Motor neuron (in vitro differentiated cells): ENCODE results near the gene HAP1. TPM values are rescaled to one million over a fixed set of nuclear protein-coding genes. Genes with fewer than 3 reads are reported as not detected.

Experiments used
- ATAC-seq, 8 experiments: fragments of 200-7000 bp; cut with Tn5 transposase; replicated peaks in 6 of 8; 2 replicates each; pipeline ENCODE4 v1.8.0; 2021; ENCODE audit warnings: mild to moderate bottlenecking in 8 of 8, moderate library complexity in 8 of 8
- H3K27ac ChIP-seq, 2 donors: fragments of 250-450 bp; sonication (Bioruptor Pico); 2 replicates each; pipeline ENCODE4 v1.9.0; 2021; ENCODE audit warnings: antibody characterized with exemption in 2 of 2, mild to moderate bottlenecking in 2 of 2, moderate library complexity in 1 of 2
- H3K4me1 ChIP-seq, 2 donors: fragments of 250-450 bp; sonication (Bioruptor Pico); replicated peaks in 1 of 2; 2 replicates each; pipeline ENCODE4 v1.6.1; 2021; ENCODE audit warnings: antibody characterized with exemption in 2 of 2, mild to moderate bottlenecking in 2 of 2, moderate library complexity in 1 of 2
- H3K4me3 ChIP-seq, 5 donors: fragments of 250-450 bp; sonication (Bioruptor Pico); 2 replicates each; pipeline ENCODE4 v1.9.0; 2021; ENCODE audit warnings: antibody characterized with exemption in 5 of 5, mild to moderate bottlenecking in 5 of 5, moderate library complexity in 4 of 5
- WGBS, 10 experiments: fragments of 450-650 bp; shearing (Covaris generic); methylation state at CpG; one replicate each; pipeline ENCODE4 v1.0.0; 2022; 5-methylcytosine and 5-hydroxymethylcytosine counted together
- in situ Hi-C, 9 experiments: fragments of 400-800 bp; cut with MboI; loops; one replicate each; pipeline ENCODE4 v1.15.0; 2021; ENCODE audit warnings: low sequenced_read_pairs in 9 of 9, low pct_unique_long_range_greater_than_20kb in 2 of 9; ENCODE audit not compliant: unreplicated experiment in 9 of 9
- total RNA-seq, 8 experiments: library from RNA; unstranded; fragments of 300-600 nt; gene quantifications; 2 replicates each; pipeline versions ENCODE4 v1.2.3 to v1.2.4, GENCODE V29; 2022

HAP1 gene
- total RNA-seq, 8 experiments from 2014 or later = 0.41 to 12.8 (median 2.1) TPM

- no peak for ATAC-seq
- WGBS, 10 experiments = 50 to 92% (median 71%) methylated on average over 1 to 3 of the region's 3 CpGs; no CpG with 5 or more reads in 4 of the 10 experiments
- in situ Hi-C loops = no loop called here
- Histone ChIP-seq H3K27ac (no peak overlapping the region), H3K4me1 (no peaks in the 10 kb centered on the region), H3K4me3 (no peak overlapping the region)
Measured at GRCh38 chr17:41751288-41751687, 16.8 kb upstream of the HAP1 start.

GRCh38 chr17:41750862-41751261 is 16.4 kb upstream of the HAP1 start:
- Histone ChIP-seq H3K4me1 (no peaks in the 10 kb centered on the region), H3K27ac (no peak overlapping the region), H3K4me3 (no peak overlapping the region)
- 17 to 100% (median 70%) methylated on average over 1 to 4 of the region's 4 CpGs; no CpG with 5 or more reads in 3 of the 10 experiments for WGBS, 10 experiments
- ATAC-seq = no peak
- in situ Hi-C loops = no loop called here

GRCh38 chr17:41748275-41748674 is 13.8 kb upstream of the HAP1 start:
- no peak overlapping the region for H3K27ac ChIP-seq
- in situ Hi-C loops = loop anchor here in 3 of 9 experiments (25.0 kb wide), 2 partner anchors 89 to 364 kb away; partner anchors contain the start of genes DHX58 (in 2 of the 3), HSPB9 (in 2 of the 3), KAT2A (in 2 of the 3) and KLHL10 (in 1 of the 3)
- H3K4me1 ChIP-seq = no peaks in the 10 kb centered on the region
- 60 to 97% (median 82%) methylated on average over 1 to 5 of the region's 6 CpGs; no CpG with 5 or more reads in 4 of the 10 experiments for WGBS, 10 experiments
- ATAC-seq = no peak
- no peak overlapping the region for H3K4me3 ChIP-seq

DNA sequence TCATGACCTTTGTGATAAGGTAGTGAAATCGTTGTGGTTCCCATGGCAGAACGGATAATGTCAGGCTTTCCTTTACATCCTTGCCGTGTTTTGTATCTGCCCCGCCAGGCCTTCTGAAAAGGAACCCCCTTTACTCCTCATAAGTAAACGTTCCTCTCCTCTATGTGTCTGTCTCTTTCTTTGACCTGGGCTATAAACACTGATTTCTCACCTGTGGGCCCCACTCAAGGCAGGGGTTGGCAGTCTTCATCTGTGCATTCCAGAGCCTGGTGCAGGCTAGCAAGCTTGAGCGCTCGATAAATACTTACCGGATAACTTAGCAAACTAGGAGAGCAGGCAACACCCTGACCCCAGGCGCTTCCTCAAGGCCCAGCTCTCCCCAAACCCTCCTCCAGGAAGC is 7.3 kb upstream of the HAP1 start:
- no peak for ATAC-seq
- H3K4me1 ChIP-seq = peaks cover 3 to 4% of the 10 kb centered on the region in 2 donors
- 40 to 91% (median 75%) methylated on average over 2 to 7 of the region's 9 CpGs; no CpG with 5 or more reads in 1 of the 10 experiments for WGBS, 10 experiments
- in situ Hi-C loops = loop anchor here in 3 of 9 experiments (25.0 kb wide), 2 partner anchors 96 to 371 kb away; partner anchors contain the start of genes DHX58 (in 2 of the 3), HSPB9 (in 2 of the 3), KAT2A (in 2 of the 3) and KLHL10 (in 1 of the 3)
- H3K4me3 ChIP-seq = no peak overlapping the region
- H3K27ac ChIP-seq = no peak overlapping the region

- no peak overlapping the region for H3K4me3 ChIP-seq
- peaks cover 3 to 4% of the 10 kb centered on the region in 2 donors for H3K4me1 ChIP-seq
- in situ Hi-C loops = loop anchor here in 3 of 9 experiments (25.0 kb wide), 2 partner anchors 97 to 372 kb away; partner anchors contain the start of genes DHX58 (in 2 of the 3), HSPB9 (in 2 of the 3), KAT2A (in 2 of the 3) and KLHL10 (in 1 of the 3)
- no peak overlapping the region for H3K27ac ChIP-seq
- no peak for ATAC-seq
- 33 to 100% (median 100%) methylated on average over 1 to 3 of the region's 5 CpGs; no CpG with 5 or more reads in 3 of the 10 experiments for WGBS, 10 experiments
Measured at GRCh38 chr17:41740506-41740905, 6.1 kb upstream of the HAP1 start.

- no peak overlapping the region for H3K27ac ChIP-seq
- 8 to 80% (median 70%) methylated on average over 1 to 3 of the region's 9 CpGs; no CpG with 5 or more reads in 3 of the 10 experiments for WGBS, 10 experiments
- peak in 6 of 8 experiments; percentile 14 to 63 (median 31) for ATAC-seq
- H3K4me1 ChIP-seq = peaks cover 3 to 7% of the 10 kb centered on the region in 2 donors
- in situ Hi-C loops = loop anchor here in 6 of 9 experiments (5.0 to 25.0 kb wide), 5 partner anchors 55 to 372 kb away; partner anchors contain the start of genes DHX58 (in 2 of the 6), HSPB9 (in 2 of the 6), KAT2A (in 2 of the 6) and KLHL10 (in 1 of the 6)
- no peak overlapping the region for H3K4me3 ChIP-seq
Measured at GRCh38 chr17:41739661-41740352, 5.4 kb upstream of the HAP1 start.

GRCh38 chr17:41738801-41739112 is 4.3 kb upstream of the HAP1 start:
- in situ Hi-C loops = loop anchor here in 6 of 9 experiments (5.0 to 25.0 kb wide), 5 partner anchors 56 to 374 kb away; partner anchors contain the start of genes DHX58 (in 2 of the 6), HSPB9 (in 2 of the 6), KAT2A (in 2 of the 6) and KLHL10 (in 1 of the 6)
- ATAC-seq = no peak
- no CpG with 5 or more reads among the region's 5 CpGs for WGBS, 10 experiments
- Histone ChIP-seq H3K27ac (no peak overlapping the region), H3K4me3 (no peak overlapping the region), H3K4me1 (peaks cover 3 to 7% of the 10 kb centered on the region in 2 donors)

DNA sequence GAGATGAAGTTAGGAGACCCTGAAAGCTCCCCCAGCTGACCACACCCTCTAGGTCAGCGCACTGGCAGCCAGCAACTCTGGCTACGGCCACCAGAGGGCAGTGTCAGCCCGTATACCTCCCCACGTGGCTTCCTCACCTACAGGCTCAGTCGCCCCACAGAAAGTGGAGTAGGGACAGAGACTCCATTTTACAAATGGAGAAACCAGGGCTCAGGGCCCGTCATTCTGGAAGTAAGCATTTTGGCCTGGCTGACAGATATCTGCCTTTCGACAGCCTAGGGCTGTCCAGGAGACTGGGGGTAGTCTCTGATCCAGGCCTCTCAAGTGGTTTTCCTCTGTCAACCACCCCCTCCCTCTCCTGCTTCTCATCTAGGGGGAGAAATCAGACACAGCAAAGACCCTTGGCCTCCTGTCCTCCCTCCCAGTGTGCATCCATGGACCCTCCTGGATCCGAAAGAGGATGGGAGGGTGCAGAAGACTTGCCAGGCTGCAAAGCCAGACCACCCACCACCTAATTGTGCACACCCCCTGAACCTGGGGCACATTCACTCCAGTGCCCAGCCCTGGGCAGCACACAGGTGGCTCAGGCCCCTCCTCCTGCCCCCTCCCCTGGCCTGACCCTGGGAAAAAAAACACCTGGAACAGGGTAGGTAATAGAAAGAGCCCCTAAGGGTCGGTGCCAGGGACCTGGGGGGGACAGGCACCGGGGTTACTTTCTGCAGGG is 3.8 kb upstream of the HAP1 start:
- H3K27ac ChIP-seq = no peak overlapping the region

DNA sequence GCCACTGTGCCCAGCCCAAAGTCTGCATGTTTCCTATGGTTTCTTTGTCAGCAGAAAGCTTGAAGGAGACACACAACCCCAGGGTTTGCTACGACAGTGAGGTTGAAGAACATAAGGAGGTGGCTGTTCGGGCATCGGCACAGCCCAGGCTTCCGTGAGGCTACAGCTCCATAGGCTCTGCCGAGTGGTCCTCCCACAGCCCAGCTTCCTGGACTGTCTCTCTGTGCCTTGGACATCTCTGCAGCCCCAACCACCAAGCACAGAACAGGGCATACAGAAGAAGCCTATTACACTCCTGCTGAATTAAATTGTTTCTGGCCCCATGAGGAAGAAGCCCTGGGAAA is 3.2 kb upstream of the HAP1 start:
- Histone ChIP-seq H3K27ac (no peak overlapping the region), H3K4me3 (no peak overlapping the region), H3K4me1 (peaks cover 3 to 7% of the 10 kb centered on the region in 2 donors)
- 0 to 50% (median 25%) methylated on average over 1 to 4 of the region's 5 CpGs; no CpG with 5 or more reads in 6 of the 10 experiments for WGBS, 10 experiments
- peak in 5 of 8 experiments; percentile 0 to 8 (median 1) for ATAC-seq
- in situ Hi-C loops = loop anchor here in 6 of 9 experiments (5.0 to 25.0 kb wide), 5 partner anchors 57 to 375 kb away; partner anchors contain the start of genes DHX58 (in 2 of the 6), HSPB9 (in 2 of the 6), KAT2A (in 2 of the 6) and KLHL10 (in 1 of the 6)

More for the DNA sequence above, 3.8 kb upstream of the HAP1 start:
- 0 to 20% (median 7%) methylated on average over 1 to 6 of the region's 10 CpGs; no CpG with 5 or more reads in 4 of the 10 experiments for WGBS, 10 experiments
- in situ Hi-C loops = loop anchor here in 6 of 9 experiments (5.0 to 25.0 kb wide), 5 partner anchors 57 to 374 kb away; partner anchors contain the start of genes DHX58 (in 2 of the 6), HSPB9 (in 2 of the 6), KAT2A (in 2 of the 6) and KLHL10 (in 1 of the 6)
- Histone ChIP-seq H3K4me3 (peak overlapping the region in 1 of 5 donors; percentile 2), H3K4me1 (peaks cover 3 to 7% of the 10 kb centered on the region in 2 donors)
- ATAC-seq = peak; percentile 57 to 82 (median 68)

DNA sequence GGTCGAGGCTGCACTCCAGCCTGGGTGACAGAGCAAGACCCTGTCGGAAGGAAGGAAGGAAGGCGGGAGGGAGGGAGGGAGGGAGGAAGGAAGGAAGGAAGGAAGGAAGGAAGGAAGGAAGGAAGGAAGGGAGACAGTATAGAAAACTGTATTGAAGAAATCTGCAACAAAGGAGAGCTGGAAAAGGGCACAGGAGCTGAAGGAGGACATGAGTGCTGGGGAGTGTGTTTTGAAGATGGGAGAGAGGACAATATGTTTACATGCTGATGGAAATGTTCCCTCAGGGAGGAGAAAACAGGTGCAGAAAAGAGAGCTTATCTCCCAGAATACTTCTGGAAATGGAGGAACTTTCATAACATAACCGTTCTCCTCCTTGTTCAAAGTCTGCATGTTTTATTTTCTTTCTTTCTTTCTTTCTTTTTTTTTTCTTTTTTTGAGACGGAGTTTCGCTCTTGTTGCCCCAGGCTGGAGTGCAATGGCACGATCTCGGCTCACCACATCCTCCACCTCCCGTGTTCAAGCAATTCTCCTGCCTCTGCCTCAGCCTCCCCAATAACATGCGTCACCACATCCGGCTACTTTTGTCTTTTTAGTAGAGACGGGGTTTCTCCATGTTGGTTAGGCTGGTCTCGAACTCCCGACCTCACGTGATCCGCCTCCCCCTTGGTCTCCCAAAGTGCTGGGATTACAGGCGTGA is 2.7 kb upstream of the HAP1 start:
- H3K27ac ChIP-seq = no peak overlapping the region
- in situ Hi-C loops = loop anchor here in 6 of 9 experiments (5.0 to 25.0 kb wide), 5 partner anchors 58 to 375 kb away; partner anchors contain the start of genes DHX58 (in 2 of the 6), HSPB9 (in 2 of the 6), KAT2A (in 2 of the 6) and KLHL10 (in 1 of the 6)
- no peak overlapping the region for H3K4me3 ChIP-seq
- H3K4me1 ChIP-seq = peaks cover 3 to 7% of the 10 kb centered on the region in 2 donors
- 20 to 89% (median 64%) methylated on average over 1 to 12 of the region's 17 CpGs for WGBS, 10 experiments
- ATAC-seq = no peak

GRCh38 chr17:41735744-41736143 is 1.3 kb upstream of the HAP1 start:
- in situ Hi-C loops = loop anchor here in 6 of 9 experiments (5.0 to 25.0 kb wide), 5 partner anchors 59 to 377 kb away; partner anchors contain the start of genes DHX58 (in 2 of the 6), HSPB9 (in 2 of the 6), KAT2A (in 2 of the 6) and KLHL10 (in 1 of the 6)
- Histone ChIP-seq H3K4me3 (no peak overlapping the region), H3K4me1 (peaks cover 3 to 7% of the 10 kb centered on the region in 2 donors), H3K27ac (no peak overlapping the region)
- no peak for ATAC-seq
- 41 to 100% (median 79%) methylated on average over 1 to 4 of the region's 4 CpGs; no CpG with 5 or more reads in 3 of the 10 experiments for WGBS, 10 experiments
